Activated T-helper 2 cell treated with anti-CD3 and anti-CD28 coated beads, Interferon-gamma antibody, Interleukin-2, Interleukin-4, amounts not matched to agents 10 μg/mL and 5 μg/mL and 100 μg/mL, durations not matched to agents 14 hours and 24 hours and 36 hours (primary cell): Measurements from ENCODE around the gene PKLR. TPM values are rescaled to one million over a fixed set of nuclear protein-coding genes. Genes with fewer than 3 reads are reported as not detected.
"Not testable (repeated sequence)": the region's sequence is repeated elsewhere in the genome, so short reads cannot be mapped to it uniquely, and the experiment has no call there.

ENCODE experiments used
- DNase-seq: peaks from one replicate; pipeline ENCODE4 v3.0.0; 2021; ENCODE audit warnings: low spot score
- H3K27ac Mint-ChIP-seq: one replicate; pipeline ENCODE4 v1.8.0; 2021; ENCODE audit warnings: mixed read lengths
- H3K27me3 Mint-ChIP-seq: one replicate; pipeline ENCODE4 v1.8.0; 2021; ENCODE audit warnings: low read depth, mixed read lengths
- H3K36me3 Mint-ChIP-seq: one replicate; pipeline ENCODE4 v1.8.0; 2021; ENCODE audit warnings: low read depth, mixed read lengths
- H3K4me1 Mint-ChIP-seq: one replicate; pipeline ENCODE4 v1.8.0; 2021; ENCODE audit warnings: low read depth, mixed read lengths
- H3K4me3 Mint-ChIP-seq: one replicate; pipeline ENCODE4 v1.8.0; 2021; ENCODE audit warnings: low read depth, mild to moderate bottlenecking, moderate library complexity, mixed read lengths
- H3K9me3 Mint-ChIP-seq: one replicate; pipeline ENCODE4 v1.8.0; 2021; ENCODE audit warnings: mixed read lengths
- intact Hi-C: fragments of 100-400 bp; cut with micrococcal nuclease; formaldehyde crosslinking; loops from one replicate; pipeline ENCODE4 v1.15.1; 2023
- total RNA-seq: library from RNA; stranded (reverse); gene quantifications from 2 replicates; pipeline ENCODE4 v1.2.3, GENCODE V29; 2022

PKLR gene
- total RNA-seq, 1 donor from 2014 or later = not detected

DNA sequence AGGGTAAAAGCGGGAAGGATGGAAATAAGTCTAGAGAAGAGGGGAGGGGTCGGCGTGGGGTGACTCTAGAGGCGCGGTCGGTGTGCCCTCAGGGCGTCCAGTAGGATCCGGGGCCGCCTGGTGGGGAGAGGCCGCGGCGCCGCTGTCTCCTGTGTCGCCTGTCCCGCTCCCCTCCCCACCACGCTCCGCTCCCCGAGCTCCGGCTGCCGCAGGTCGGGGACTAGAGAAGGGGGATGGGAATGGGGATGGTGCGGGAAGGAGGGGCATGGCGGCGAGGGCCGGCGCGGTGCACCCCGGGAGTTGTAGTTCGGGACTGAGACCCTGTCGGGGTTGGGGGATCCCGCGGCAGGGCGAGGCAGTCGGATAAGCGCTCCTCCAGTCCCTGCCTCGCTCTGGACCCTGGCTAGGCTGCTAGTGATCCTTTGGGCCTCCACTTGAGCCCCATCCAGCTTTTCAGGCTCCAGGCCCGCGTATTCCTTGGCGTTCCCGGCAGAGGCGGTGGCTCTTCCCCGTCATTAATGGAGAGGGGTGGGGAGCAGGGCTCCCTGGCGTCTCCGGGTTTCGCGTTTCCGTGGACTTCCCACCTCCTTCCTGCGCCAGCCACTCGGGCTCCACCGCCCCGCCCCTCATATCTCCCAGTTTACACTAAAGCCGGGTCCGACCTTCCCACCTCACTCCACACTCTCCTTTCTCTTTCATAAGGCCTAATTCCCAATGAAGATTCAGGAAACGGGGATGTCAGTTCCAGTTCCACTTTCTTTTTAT is 45.8 kb downstream of the PKLR start, which contains the start of gene ENTREP3:
ENTREP3 (minus strand) TSS at position 241 of the 765 bp plus-strand sequence. CDS start 606 bp downstream, outside the sequence.
- Mint-ChIP-seq H3K27ac (peak within 1 kb of the TSS; percentile 62), H3K27me3 (no peaks in the 10 kb centered on the region), H3K4me3 (peak within 1 kb of the TSS; percentile 86), H3K4me1 (peaks cover 25% of the 10 kb centered on the region), H3K36me3 (peaks cover 41% of the 10 kb centered on the region), H3K9me3 (no peaks in the 10 kb centered on the region)
- peak; percentile 76 for DNase-seq
- intact Hi-C loops = loop anchor here (2.0 kb wide), 1 partner anchor 21 kb away; the partner anchor contains the start of gene HCN3

DNA sequence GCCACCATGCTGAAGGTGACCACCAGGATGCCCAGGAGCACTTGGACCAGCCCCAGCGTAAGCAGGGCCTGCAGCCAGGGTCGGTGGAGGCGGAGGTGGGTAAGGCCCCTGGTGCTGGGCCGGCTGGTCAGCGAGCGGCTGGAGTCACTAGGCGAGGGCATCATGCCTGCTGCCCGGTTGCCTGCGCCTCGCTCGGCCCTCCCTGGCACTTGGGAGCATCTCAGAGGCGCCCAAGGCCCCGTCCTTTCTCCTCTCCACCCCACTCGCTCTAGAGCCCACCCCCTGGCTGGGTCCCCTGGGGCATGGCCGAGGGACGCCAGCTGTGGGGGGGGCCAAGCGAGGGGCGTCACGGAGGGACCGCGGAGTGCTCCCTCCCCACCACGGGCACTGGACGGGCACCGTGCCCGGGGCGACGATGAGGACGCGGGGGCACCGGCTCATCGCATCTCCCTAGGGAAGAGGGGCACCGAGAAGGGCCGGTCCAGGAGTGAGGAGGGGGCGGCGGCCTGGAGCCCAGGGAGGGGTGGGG is 46.5 kb downstream of the PKLR start:
- peak overlapping the region; percentile 86 for H3K4me3 Mint-ChIP-seq
- H3K4me1 Mint-ChIP-seq = peaks cover 25% of the 10 kb centered on the region
- H3K27ac Mint-ChIP-seq = peak overlapping the region; percentile 22
- H3K9me3 Mint-ChIP-seq = no peaks in the 10 kb centered on the region
- no peaks in the 10 kb centered on the region for H3K27me3 Mint-ChIP-seq
- intact Hi-C loops = loop anchor here (2.0 to 5.0 kb wide), 2 partner anchors 22 to 338 kb away; partner anchors contain the start of gene HCN3
- H3K36me3 Mint-ChIP-seq = peaks cover 35% of the 10 kb centered on the region
- no peak for DNase-seq

DNA sequence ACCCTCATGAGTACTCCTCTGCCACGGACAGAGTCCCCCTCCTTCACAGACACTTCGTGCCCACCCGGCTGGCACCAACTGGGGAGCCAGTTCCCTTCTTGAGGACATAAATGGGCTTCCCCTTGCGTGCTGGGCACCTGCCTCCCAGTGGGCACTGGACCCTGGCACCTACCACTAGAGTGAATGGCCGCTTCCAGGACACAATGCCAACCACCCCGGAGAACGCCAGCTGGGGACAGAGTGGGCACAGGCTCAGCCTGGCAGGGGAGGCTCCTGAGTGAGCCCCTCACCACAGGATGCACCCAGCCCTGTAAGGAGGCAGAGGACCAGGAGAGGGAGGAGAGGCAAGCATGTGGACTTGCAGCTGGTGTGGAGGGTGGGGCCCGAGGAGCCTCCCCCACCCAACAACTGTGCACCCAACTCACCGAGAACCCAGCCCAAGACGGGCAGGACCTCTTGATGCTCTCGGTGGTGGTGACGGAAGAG is 47.0 kb downstream of the PKLR start:
- DNase-seq = no peak
- H3K9me3 Mint-ChIP-seq = no peaks in the 10 kb centered on the region
- H3K27ac Mint-ChIP-seq = peak overlapping the region; percentile 22
- intact Hi-C loops = loop anchor here (2.0 to 5.0 kb wide), 2 partner anchors 23 to 338 kb away; partner anchors contain the start of gene HCN3
- no peaks in the 10 kb centered on the region for H3K27me3 Mint-ChIP-seq
- peaks cover 25% of the 10 kb centered on the region for H3K4me1 Mint-ChIP-seq
- peak overlapping the region; percentile 86 for H3K4me3 Mint-ChIP-seq
- H3K36me3 Mint-ChIP-seq = peaks cover 30% of the 10 kb centered on the region

DNA sequence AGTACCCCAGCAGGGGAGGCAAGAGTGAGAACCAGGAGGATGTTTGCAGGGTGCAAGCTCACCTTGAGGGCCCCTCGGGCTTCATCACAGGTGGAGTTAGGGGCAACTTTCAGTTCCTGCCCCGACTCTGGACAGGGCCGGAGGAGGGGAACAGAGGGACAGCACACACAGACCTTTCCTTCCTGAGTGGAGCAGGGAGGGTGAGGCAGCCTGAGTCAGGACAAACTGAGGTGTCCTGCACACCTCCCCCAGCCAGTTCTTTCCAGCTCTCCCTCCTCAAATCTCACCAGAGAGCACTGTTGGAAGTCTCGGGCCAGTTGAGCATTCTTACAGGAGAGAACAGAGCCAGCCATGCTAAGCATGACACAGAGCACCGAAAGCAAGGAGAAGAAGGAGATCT is 47.4 kb downstream of the PKLR start:
- no peaks in the 10 kb centered on the region for H3K9me3 Mint-ChIP-seq
- no peak for DNase-seq
- no peak overlapping the region for H3K27ac Mint-ChIP-seq
- H3K4me3 Mint-ChIP-seq = peak overlapping the region; percentile 86
- intact Hi-C loops = loop anchor here (2.0 to 5.0 kb wide), 2 partner anchors 23 to 339 kb away; partner anchors contain the start of gene HCN3
- H3K4me1 Mint-ChIP-seq = peaks cover 25% of the 10 kb centered on the region
- no peaks in the 10 kb centered on the region for H3K27me3 Mint-ChIP-seq
- peaks cover 28% of the 10 kb centered on the region for H3K36me3 Mint-ChIP-seq

DNA sequence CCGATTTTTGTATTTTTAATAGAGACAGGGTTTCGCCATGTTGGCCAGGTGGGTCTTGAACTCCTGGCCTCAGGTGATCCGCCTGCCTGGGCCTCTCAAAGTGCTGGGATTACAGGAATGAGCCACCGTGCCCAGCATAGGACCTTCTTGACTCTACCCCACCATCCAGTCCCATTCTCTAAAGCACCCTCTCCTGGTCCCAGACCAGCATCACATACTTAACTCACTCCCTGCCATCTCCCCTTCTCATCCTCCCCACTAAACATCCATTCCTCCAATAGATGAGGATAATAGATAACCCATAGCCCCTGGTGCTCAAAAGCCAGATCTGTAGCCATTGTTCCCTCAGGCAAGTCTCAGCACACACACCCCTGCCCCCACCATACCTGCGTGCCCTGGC is 48.0 kb downstream of the PKLR start:
- peaks cover 25% of the 10 kb centered on the region for H3K4me1 Mint-ChIP-seq
- peak overlapping the region; percentile 86 for H3K4me3 Mint-ChIP-seq
- no peak overlapping the region for H3K27ac Mint-ChIP-seq
- intact Hi-C loops = loop anchor here (5.0 kb wide), 1 partner anchor 339 kb away; no protein-coding TSS in a partner anchor
- H3K27me3 Mint-ChIP-seq = no peaks in the 10 kb centered on the region
- no peak for DNase-seq
- H3K36me3 Mint-ChIP-seq = peaks cover 23% of the 10 kb centered on the region
- no peaks in the 10 kb centered on the region for H3K9me3 Mint-ChIP-seq

DNA sequence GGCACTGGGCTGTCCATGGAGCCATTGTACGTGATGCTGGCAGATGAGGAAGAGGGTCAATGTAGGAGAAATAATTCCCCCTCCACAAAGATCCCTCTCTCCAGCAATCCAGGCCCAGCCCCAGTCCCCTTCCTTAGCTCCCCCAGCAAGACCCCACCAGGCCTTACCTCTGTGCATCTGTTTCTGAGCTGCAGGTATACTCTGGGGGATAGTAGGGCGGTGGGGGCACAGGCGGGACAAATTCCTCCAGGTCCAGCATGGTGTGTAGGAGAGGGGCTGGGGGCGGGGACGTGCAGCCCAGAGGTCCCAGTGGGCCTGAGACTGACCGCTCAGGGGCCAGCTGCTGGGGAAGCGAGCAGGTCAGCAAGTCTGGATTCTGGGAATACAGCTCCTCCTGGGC is 49.7 kb downstream of the PKLR start:
- intact Hi-C loops = loop anchor here (5.0 kb wide), 1 partner anchor 341 kb away; no protein-coding TSS in a partner anchor
- H3K27me3 Mint-ChIP-seq = no peaks in the 10 kb centered on the region
- no peak overlapping the region for H3K27ac Mint-ChIP-seq
- peaks cover 19% of the 10 kb centered on the region for H3K36me3 Mint-ChIP-seq
- DNase-seq = no peak
- H3K4me1 Mint-ChIP-seq = peaks cover 25% of the 10 kb centered on the region
- H3K9me3 Mint-ChIP-seq = no peaks in the 10 kb centered on the region
- H3K4me3 Mint-ChIP-seq = no peak overlapping the region

DNA sequence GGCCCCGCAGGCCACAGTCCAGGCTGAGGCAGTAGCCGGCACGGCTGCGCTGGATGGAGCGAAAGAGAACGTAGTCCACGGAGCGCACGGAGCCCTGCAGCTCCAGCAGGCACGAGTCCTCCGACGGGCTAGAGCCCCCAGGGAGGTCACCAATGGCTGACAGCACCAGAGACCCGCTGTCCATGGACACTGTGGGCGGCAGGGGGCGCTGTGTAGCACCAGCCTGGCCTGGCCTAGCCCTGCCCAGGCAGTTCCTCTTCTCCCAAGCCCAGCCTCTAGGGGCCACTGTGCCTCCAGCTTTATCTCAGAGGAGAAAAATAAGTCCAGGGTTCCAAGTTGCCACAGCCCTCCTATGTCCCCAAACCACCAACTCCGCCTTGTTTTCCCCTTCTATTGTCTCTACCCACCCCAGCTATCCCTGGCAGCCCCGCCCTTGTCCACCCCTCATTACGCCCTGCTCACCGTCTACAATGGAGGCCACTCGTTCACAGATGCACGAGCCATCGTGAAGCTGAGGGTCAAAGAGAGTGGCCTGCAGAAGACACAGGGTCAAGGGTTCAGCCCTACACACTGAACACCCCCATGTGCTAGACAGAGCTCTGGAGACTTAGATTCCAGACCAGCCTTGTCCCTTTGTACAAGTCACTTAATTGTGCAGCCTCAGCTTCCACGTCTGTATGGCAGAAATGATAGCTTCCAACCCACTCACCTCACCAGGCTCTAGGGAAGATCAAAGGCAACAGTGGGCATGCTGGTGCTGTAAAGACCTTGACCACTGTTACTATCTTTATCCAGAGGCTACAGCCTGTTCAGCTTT is 50.4 kb downstream of the PKLR start:
- H3K4me3 Mint-ChIP-seq = peak overlapping the region; percentile 58

DNA sequence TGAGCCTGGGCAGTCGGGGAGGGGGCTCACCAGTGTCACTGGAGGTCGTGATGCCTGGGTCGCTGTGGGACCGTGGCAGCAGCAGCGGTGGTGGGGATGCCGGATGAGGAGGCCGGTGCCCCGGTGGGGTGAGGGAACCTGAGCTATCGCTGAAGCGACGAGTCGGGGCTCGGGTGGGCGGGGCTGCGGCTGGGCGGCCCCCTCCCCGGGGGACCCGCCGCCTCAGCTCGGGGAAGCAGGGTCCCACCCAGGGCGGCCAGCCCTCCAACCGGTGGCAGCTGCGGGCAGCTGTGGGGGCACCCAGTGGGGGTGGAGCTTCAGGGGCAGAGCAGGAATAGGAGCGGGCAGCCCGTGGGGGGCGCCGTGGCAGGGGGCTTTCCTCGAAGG is 51.0 kb downstream of the PKLR start:
- Mint-ChIP-seq H3K27ac (peak overlapping the region; percentile 28), H3K4me1 (peaks cover 21% of the 10 kb centered on the region), H3K9me3 (no peaks in the 10 kb centered on the region), H3K27me3 (no peaks in the 10 kb centered on the region), H3K4me3 (peak overlapping the region; percentile 73), H3K36me3 (peaks cover 18% of the 10 kb centered on the region)
- intact Hi-C loops = loop anchor here (1.0 to 5.0 kb wide), 2 partner anchors 72 to 342 kb away; no protein-coding TSS in a partner anchor
- no peak for DNase-seq

More for the DNA sequence above, 50.4 kb downstream of the PKLR start:
- no peak overlapping the region for H3K27ac Mint-ChIP-seq
- DNase-seq = peak; percentile 91
- H3K36me3 Mint-ChIP-seq = peaks cover 20% of the 10 kb centered on the region
- no peaks in the 10 kb centered on the region for H3K9me3 Mint-ChIP-seq
- H3K4me1 Mint-ChIP-seq = peaks cover 23% of the 10 kb centered on the region
- intact Hi-C loops = loop anchor here (1.0 to 5.0 kb wide), 2 partner anchors 71 to 341 kb away; no protein-coding TSS in a partner anchor
- H3K27me3 Mint-ChIP-seq = no peaks in the 10 kb centered on the region

DNA sequence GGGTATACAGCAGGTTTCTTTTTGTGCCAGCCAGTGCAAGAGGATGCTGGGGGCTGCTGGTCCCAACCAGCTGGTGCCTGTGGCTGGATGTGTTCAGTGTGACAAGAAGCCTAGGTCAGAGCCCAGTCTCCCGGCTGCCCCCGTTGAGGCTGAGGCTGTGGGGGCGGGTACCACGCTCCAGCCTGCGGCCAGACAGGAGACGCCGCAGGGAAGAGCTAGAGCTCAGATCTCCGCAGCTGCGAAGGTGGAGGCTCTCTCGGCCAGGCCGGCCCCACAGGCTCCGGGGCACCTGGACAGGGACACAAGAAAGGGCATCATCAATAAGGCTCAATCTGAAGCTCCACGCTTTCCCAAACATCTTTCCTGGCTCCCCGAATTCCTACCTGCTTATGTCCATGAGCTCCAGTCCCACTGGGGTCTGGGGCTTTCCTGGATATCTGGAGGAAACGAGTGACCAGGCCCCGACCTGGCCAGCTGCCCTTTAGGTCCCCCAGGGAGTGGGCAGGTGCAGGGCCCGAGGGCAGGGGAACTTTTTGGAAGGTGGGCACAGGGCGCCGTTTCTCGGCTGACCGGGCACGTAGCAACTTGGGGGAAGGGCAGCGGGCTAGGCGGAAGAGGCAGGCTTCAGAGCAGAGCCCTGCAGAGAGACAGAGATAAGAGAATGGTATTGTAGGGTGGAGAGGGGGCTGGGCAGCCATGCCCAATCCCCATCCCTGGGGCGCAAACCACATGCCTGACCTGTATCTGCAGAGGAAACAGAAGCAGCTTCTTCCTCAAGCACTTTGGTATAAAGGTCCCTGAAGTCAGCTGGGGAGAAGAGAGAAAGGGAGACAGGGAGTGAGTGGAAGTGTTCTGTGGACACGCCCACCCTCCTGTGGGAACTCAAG is 53.3 kb downstream of the PKLR start:
- intact Hi-C loops = no loop called here
- peaks cover 20% of the 10 kb centered on the region for H3K36me3 Mint-ChIP-seq
- H3K4me3 Mint-ChIP-seq = no peak overlapping the region
- H3K27ac Mint-ChIP-seq = no peak overlapping the region
- no peaks in the 10 kb centered on the region for H3K9me3 Mint-ChIP-seq
- no peak for DNase-seq
- peaks cover 2% of the 10 kb centered on the region for H3K27me3 Mint-ChIP-seq
- peaks cover 19% of the 10 kb centered on the region for H3K4me1 Mint-ChIP-seq

DNA sequence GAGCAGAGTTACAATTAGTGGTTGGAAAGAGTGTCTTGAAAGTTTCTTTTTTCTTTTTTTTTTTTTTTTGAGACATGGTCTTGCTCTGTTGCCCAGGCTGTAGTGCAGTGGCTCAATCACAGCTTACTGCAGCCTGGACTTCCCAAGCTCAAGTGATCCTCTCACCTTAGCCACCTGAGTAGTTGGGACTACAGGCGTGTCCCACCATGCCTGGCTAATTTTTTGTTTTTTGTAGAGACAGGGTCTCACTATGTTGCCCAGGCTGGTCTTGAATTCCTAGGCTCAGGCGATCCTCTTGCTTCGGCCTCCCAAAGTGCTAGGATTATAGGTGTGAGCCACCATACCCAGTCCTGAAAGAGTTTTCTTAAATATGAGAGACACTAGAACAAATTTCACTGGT is 54.4 kb downstream of the PKLR start:
- H3K4me3 Mint-ChIP-seq, H3K27ac Mint-ChIP-seq, H3K9me3 Mint-ChIP-seq, H3K27me3 Mint-ChIP-seq, intact Hi-C loops, DNase-seq: not testable (repeated sequence)
- Mint-ChIP-seq H3K36me3 (peaks cover 20% of the 10 kb centered on the region), H3K4me1 (peaks cover 24% of the 10 kb centered on the region)

DNA sequence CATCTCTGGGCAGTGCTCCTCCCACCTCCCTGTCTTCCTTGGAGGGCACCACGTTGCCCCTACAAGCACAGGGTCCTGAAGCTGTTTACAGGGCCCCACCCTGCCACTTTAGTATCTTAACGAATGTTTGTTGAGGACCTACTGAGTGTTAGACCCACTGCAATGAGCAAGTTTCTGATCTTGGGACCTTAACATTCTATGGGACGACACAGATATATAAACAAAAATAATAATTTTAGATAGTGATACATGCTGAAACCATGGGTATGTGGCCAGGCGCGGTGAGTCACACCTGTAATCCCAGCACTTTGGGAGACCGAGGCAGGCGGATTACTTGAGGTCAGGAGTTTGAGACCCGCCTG is 56.1 kb downstream of the PKLR start:
- H3K9me3 Mint-ChIP-seq = no peaks in the 10 kb centered on the region
- intact Hi-C loops = no loop called here
- no peak for DNase-seq
- peaks cover 20% of the 10 kb centered on the region for H3K36me3 Mint-ChIP-seq
- peak overlapping the region; percentile 77 for H3K4me3 Mint-ChIP-seq
- peaks cover 35% of the 10 kb centered on the region for H3K4me1 Mint-ChIP-seq
- peak overlapping the region; percentile 87 for H3K27ac Mint-ChIP-seq
- peaks cover 2% of the 10 kb centered on the region for H3K27me3 Mint-ChIP-seq
